ENCODE measurements around the gene TNP1.

Gene TNP1

GRCh38 chr2:216859944-216860343, at the start of gene TNP1:
TNP1 (minus strand) TSS chr2:216860064; CDS start chr2:216860034, 30 bp downstream.
- no peak for DNase-seq

GRCh38 chr2:216908300-216908699, 48.4 kb upstream of the TNP1 start:
- no peak for DNase-seq

GRCh38 chr2:216905649-216906329, 45.9 kb upstream of the TNP1 start:
- DNase-seq = no peak

GRCh38 chr2:216904974-216905373, 45.1 kb upstream of the TNP1 start:
- no peak for DNase-seq

- no peak for DNase-seq
Measured at GRCh38 chr2:216904554-216904953, 44.7 kb upstream of the TNP1 start.

- DNase-seq = no peak
Measured at GRCh38 chr2:216903470-216903869, 43.6 kb upstream of the TNP1 start.

- DNase-seq = no peak
Measured at GRCh38 chr2:216901273-216901672, 41.4 kb upstream of the TNP1 start.

GRCh38 chr2:216900406-216900805, 40.5 kb upstream of the TNP1 start:
- DNase-seq = no peak

GRCh38 chr2:216897561-216898203, 37.8 kb upstream of the TNP1 start:
- DNase-seq = no peak

- no peak for DNase-seq
Measured at GRCh38 chr2:216890138-216890537, 30.3 kb upstream of the TNP1 start.

- DNase-seq = no peak
Measured at GRCh38 chr2:216888887-216889622, 29.2 kb upstream of the TNP1 start.

- no peak for DNase-seq
Measured at GRCh38 chr2:216888081-216888480, 28.2 kb upstream of the TNP1 start.

GRCh38 chr2:216887138-216887537, 27.3 kb upstream of the TNP1 start:
- DNase-seq = no peak

- no peak for DNase-seq
Measured at GRCh38 chr2:216885117-216885553, 25.3 kb upstream of the TNP1 start.

- DNase-seq = no peak
Measured at GRCh38 chr2:216884347-216884746, 24.5 kb upstream of the TNP1 start.

- no peak for DNase-seq
Measured at GRCh38 chr2:216882876-216883275, 23.0 kb upstream of the TNP1 start.

GRCh38 chr2:216881411-216881810, 21.5 kb upstream of the TNP1 start:
- DNase-seq = no peak

- no peak for DNase-seq
Measured at GRCh38 chr2:216880509-216881184, 20.8 kb upstream of the TNP1 start.

GRCh38 chr2:216879727-216880508, 20.1 kb upstream of the TNP1 start:
- no peak for DNase-seq

- DNase-seq = no peak
Measured at GRCh38 chr2:216878072-216878471, 18.2 kb upstream of the TNP1 start.

GRCh38 chr2:216877085-216877484, 17.2 kb upstream of the TNP1 start:
- DNase-seq = no peak

GRCh38 chr2:216875862-216876261, 16.0 kb upstream of the TNP1 start:
- DNase-seq = no peak

- no peak for DNase-seq
Measured at GRCh38 chr2:216873573-216873972, 13.7 kb upstream of the TNP1 start.
